ENCODE measurements around the gene PIK3R4. TPM values are rescaled to one million over a fixed set of nuclear protein-coding genes. Genes with fewer than 3 reads are reported as not detected.

The PIK3R4 gene
- total RNA-seq, 2 experiments from 2014 or later: 13.7 to 14.5 TPM

- CTCF ChIA-PET: interaction anchor here (1.3 kb wide), 1 partner anchor 12 kb away, joined by 3 read pairs; no protein-coding TSS in a partner anchor
- TF ChIP-seq CTCF (IDR thresholded peaks at IDR 0.05): no peak
- peaks cover 59% of the 10 kb centered on the region for H3K36me3 Mint-ChIP-seq (ENCODE audit: low read depth)
- H3K4me3 Mint-ChIP-seq: no peak overlapping the region
- H3K36me3 ChIP-seq (ENCODE audit: insufficient read depth, low read length): peaks cover 27% of the 10 kb centered on the region
- H3K27me3 ChIP-seq (ENCODE audit: control insufficient read depth in 1 of 2, insufficient read depth in 2 of 2, low read length in 2 of 2): no peaks in the 10 kb centered on the region
- DNase-seq (no peak), ATAC-seq (ENCODE audit: poor library complexity) (no peak)
- no peaks in the 10 kb centered on the region for H3K4me1 ChIP-seq (ENCODE audit: insufficient read depth, low read length)
- H3K27ac ChIP-seq (ENCODE audit: low read depth in 1 of 2, low read length in 2 of 2): no peak overlapping the region
- POLR2A ChIA-PET: interaction anchor here (1.0 kb wide), 1 partner anchor 10 kb away, joined by 4 read pairs; no protein-coding TSS in a partner anchor
- H3K9me3 Mint-ChIP-seq: no peaks in the 10 kb centered on the region
- intact Hi-C loops (cut with DNase I, micrococcal nuclease): no loop called here
- no peaks in the 10 kb centered on the region for H3K9me3 ChIP-seq (ENCODE audit: control insufficient read depth in 1 of 2, insufficient read depth in 1 of 2, low read length in 2 of 2)
- no peaks in the 10 kb centered on the region for H3K27me3 Mint-ChIP-seq
- H3K4me1 Mint-ChIP-seq (ENCODE audit: low read depth): peaks cover 14% of the 10 kb centered on the region
- no peak overlapping the region for H3K27ac Mint-ChIP-seq
- H3K4me3 ChIP-seq (ENCODE audit: low read length): no peak overlapping the region
These were observed 20.9 kb downstream of the PIK3R4 start for GRCh38 chr3:130725746-130726145.

- Mint-ChIP-seq H3K27ac (no peak overlapping the region), H3K4me1 (ENCODE audit: low read depth) (no peaks in the 10 kb centered on the region), H3K9me3 (no peaks in the 10 kb centered on the region), H3K27me3 (no peaks in the 10 kb centered on the region), H3K4me3 (no peak overlapping the region), H3K36me3 (ENCODE audit: low read depth) (peaks cover 84% of the 10 kb centered on the region)
- no peak for DNase-seq
- Histone ChIP-seq H3K4me1 (ENCODE audit: insufficient read depth, low read length) (no peaks in the 10 kb centered on the region), H3K27ac (ENCODE audit: low read depth in 1 of 2, low read length in 2 of 2) (no peak overlapping the region), H3K9me3 (ENCODE audit: control insufficient read depth in 1 of 2, insufficient read depth in 1 of 2, low read length in 2 of 2) (no peaks in the 10 kb centered on the region), H3K36me3 (ENCODE audit: insufficient read depth, low read length) (peaks cover 37% of the 10 kb centered on the region), H3K27me3 (ENCODE audit: control insufficient read depth in 1 of 2, insufficient read depth in 2 of 2, low read length in 2 of 2) (no peaks in the 10 kb centered on the region), H3K4me3 (ENCODE audit: low read length) (no peak overlapping the region)
- no peak for ATAC-seq (ENCODE audit: poor library complexity)
- CTCF ChIA-PET: no interaction called here
- POLR2A ChIA-PET: no interaction called here
- intact Hi-C loops (cut with DNase I, micrococcal nuclease): no loop called here
- TF ChIP-seq CTCF (IDR thresholded peaks at IDR 0.05): no peak
These were observed 31.0 kb downstream of the PIK3R4 start for GRCh38 chr3:130715616-130716015.

GRCh38 chr3:130712718-130713423, 33.8 kb downstream of the PIK3R4 start:
- Histone ChIP-seq H3K27ac (ENCODE audit: low read depth in 1 of 2, low read length in 2 of 2) (no peak overlapping the region), H3K4me1 (ENCODE audit: insufficient read depth, low read length) (no peaks in the 10 kb centered on the region), H3K9me3 (ENCODE audit: control insufficient read depth in 1 of 2, insufficient read depth in 1 of 2, low read length in 2 of 2) (no peaks in the 10 kb centered on the region), H3K36me3 (ENCODE audit: insufficient read depth, low read length) (peaks cover 31% of the 10 kb centered on the region), H3K4me3 (ENCODE audit: low read length) (no peak overlapping the region), H3K27me3 (ENCODE audit: control insufficient read depth in 1 of 2, insufficient read depth in 2 of 2, low read length in 2 of 2) (no peaks in the 10 kb centered on the region)
- DNase-seq (no peak), ATAC-seq (ENCODE audit: poor library complexity) (no peak)
- H3K4me1 Mint-ChIP-seq (ENCODE audit: low read depth): no peaks in the 10 kb centered on the region
- ChIA-PET CTCF (no interaction called here), POLR2A (no interaction called here)
- no peaks in the 10 kb centered on the region for H3K9me3 Mint-ChIP-seq
- H3K4me3 Mint-ChIP-seq: no peak overlapping the region
- H3K27ac Mint-ChIP-seq: no peak overlapping the region
- intact Hi-C loops (cut with DNase I, micrococcal nuclease): no loop called here
- H3K27me3 Mint-ChIP-seq: no peaks in the 10 kb centered on the region
- TF ChIP-seq CTCF (IDR thresholded peaks at IDR 0.05): no peak
- peaks cover 88% of the 10 kb centered on the region for H3K36me3 Mint-ChIP-seq (ENCODE audit: low read depth)

All from CD4-positive, alpha-beta T cell (primary cell).